ENCODE results near the gene ENDOU. TPM values are rescaled to one million over a fixed set of nuclear protein-coding genes. Genes with fewer than 3 reads are reported as not detected.

ENDOU gene
- total RNA-seq, 2 experiments from 2014 or later = 0.19 TPM; not detected in 1

DNA sequence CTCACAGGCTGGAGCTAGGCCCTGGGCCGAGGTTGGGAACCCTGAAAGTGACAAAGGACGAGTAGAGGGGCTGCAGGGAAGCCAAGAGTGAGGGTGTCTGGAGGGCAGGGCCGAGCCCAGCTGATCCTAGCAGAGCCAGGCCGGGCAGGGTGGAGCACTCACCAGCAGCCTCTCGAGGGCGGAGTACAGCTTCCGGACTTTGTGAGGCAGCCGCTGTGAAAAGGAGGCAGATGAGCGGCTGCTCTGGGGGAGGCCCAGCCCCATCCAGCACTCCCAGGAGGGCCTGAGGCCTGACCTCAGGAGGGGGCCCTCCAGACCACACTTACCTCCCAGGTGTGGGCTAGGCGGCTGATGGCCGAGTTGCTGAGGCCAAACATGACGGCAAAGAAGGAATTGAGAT lies 14.7 kb upstream of the ENDOU start:
- Histone ChIP-seq H2AFZ (ENCODE audit: low read length) (peak overlapping the region; percentile 85), H3K79me2 (ENCODE audit: insufficient read depth, low read depth, low read length) (no peaks in the 10 kb centered on the region), H4K20me1 (ENCODE audit: insufficient read depth, low read length) (no peaks in the 10 kb centered on the region), H3K4me2 (ENCODE audit: low read length) (peak overlapping the region; percentile 59), H3K4me3 (ENCODE audit: low read depth, low read length, poor library complexity, severe bottlenecking) (peak overlapping the region; percentile 5), H3K4me1 (ENCODE audit: insufficient read depth, low read length, poor library complexity, severe bottlenecking) (peaks cover 30% of the 10 kb centered on the region), H3K36me3 (ENCODE audit: insufficient read depth, low read length) (no peaks in the 10 kb centered on the region), H3K9me3 (ENCODE audit: low read length) (no peaks in the 10 kb centered on the region), H3K9me2 (ENCODE audit: insufficient read depth, low read length) (no peaks in the 10 kb centered on the region), H3K27ac (ENCODE audit: low read depth, low read length, poor library complexity, severe bottlenecking) (peak overlapping the region; percentile 44)
- no peak for TF ChIP-seq EZH2phosphoT487 (IDR thresholded peaks at IDR 0.05; ENCODE audit: borderline replicate concordance, low read depth, low read length)
- TF ChIP-seq, protein P1, sequence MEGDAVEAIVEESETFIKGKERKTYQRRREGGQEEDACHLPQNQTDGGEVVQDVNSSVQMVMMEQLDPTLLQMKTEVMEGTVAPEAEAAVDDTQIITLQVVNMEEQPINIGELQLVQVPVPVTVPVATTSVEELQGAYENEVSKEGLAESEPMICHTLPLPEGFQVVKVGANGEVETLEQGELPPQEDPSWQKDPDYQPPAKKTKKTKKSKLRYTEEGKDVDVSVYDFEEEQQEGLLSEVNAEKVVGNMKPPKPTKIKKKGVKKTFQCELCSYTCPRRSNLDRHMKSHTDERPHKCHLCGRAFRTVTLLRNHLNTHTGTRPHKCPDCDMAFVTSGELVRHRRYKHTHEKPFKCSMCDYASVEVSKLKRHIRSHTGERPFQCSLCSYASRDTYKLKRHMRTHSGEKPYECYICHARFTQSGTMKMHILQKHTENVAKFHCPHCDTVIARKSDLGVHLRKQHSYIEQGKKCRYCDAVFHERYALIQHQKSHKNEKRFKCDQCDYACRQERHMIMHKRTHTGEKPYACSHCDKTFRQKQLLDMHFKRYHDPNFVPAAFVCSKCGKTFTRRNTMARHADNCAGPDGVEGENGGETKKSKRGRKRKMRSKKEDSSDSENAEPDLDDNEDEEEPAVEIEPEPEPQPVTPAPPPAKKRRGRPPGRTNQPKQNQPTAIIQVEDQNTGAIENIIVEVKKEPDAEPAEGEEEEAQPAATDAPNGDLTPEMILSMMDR (conservative IDR thresholded peaks at IDR 0.05; ENCODE audit: low read length) = 0 out of 2 replicates have a peak, but pooled peaks have one; percentile 8
- DNase-seq (ENCODE audit: low spot score) = peak; percentile 79
- CTCF ChIA-PET (ENCODE audit: unreplicated experiment) = interaction anchor here (0.6 to 5.8 kb wide), 13 partner anchors 8 to 98 kb away, joined by 3 to 47 read pairs (median 5); partner anchors contain the start of genes ENDOU and RPAP3
- no TSS peak for BruUV-seq (replicated peaks)
- POLR2A ChIA-PET = interaction anchor here (0.6 to 5.4 kb wide), 12 partner anchors 8 to 95 kb away, joined by 3 to 44 read pairs (median 8); partner anchors contain the start of genes ENDOU and RAPGEF3
- intact Hi-C loops (cut with micrococcal nuclease; ENCODE audit: unreplicated experiment) = loop anchor here (1.0 kb wide), 1 partner anchor 25 kb away; no protein-coding TSS in a partner anchor

DNA sequence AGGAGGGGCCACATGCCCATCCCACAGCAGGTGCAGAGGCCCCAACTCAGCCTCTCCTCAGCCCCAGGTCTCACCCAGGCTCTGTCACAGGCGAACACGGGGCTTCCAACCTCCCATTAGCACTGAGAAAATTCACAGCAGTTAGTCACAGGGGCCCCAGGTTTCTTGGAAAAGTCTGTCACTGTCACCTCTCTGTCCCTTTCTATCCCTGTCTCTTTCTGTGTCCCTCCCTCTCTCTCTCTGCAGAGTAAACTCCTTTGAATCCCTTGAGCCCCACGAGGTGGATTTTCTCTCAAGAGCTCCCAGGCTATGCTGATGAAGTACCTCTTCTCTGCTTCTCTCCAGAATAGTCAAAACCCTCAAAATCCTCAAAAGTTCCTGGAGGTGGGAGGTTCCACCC lies 14.0 kb upstream of the ENDOU start:
- H3K36me3 ChIP-seq (ENCODE audit: insufficient read depth, low read length) = no peaks in the 10 kb centered on the region
- no peak overlapping the region; the same call in 1 of the 2 replicates for H3K4me2 ChIP-seq (ENCODE audit: low read length)
- no peaks in the 10 kb centered on the region for H3K9me2 ChIP-seq (ENCODE audit: insufficient read depth, low read length)
- no peaks in the 10 kb centered on the region for H4K20me1 ChIP-seq (ENCODE audit: insufficient read depth, low read length)
- peak overlapping the region; percentile 85; the same call in 1 of the 2 replicates for H2AFZ ChIP-seq (ENCODE audit: low read length)
- no peaks in the 10 kb centered on the region for H3K79me2 ChIP-seq (ENCODE audit: insufficient read depth, low read depth, low read length)
- intact Hi-C loops (cut with micrococcal nuclease; ENCODE audit: unreplicated experiment) = no loop called here
- H3K4me1 ChIP-seq (ENCODE audit: insufficient read depth, low read length, poor library complexity, severe bottlenecking) = peaks cover 30% of the 10 kb centered on the region
- ChIA-PET CTCF (ENCODE audit: unreplicated experiment) (interaction anchor here (0.6 to 5.8 kb wide), 5 partner anchors 13 to 99 kb away, joined by 3 to 47 read pairs (median 5); partner anchors contain the start of gene ENDOU), POLR2A (interaction anchor here (0.6 to 5.4 kb wide), 9 partner anchors 7 to 95 kb away, joined by 3 to 44 read pairs (median 14); partner anchors contain the start of genes ENDOU and RAPGEF3)
- BruUV-seq (replicated peaks) = no TSS peak
- no peak overlapping the region for H3K4me3 ChIP-seq (ENCODE audit: low read depth, low read length, poor library complexity, severe bottlenecking)
- TF ChIP-seq, protein P1 (conservative IDR thresholded peaks at IDR 0.05; ENCODE audit: low read length) = no peak
- TF ChIP-seq EZH2phosphoT487 (IDR thresholded peaks at IDR 0.05; ENCODE audit: borderline replicate concordance, low read depth, low read length) = no peak
- DNase-seq (ENCODE audit: low spot score) = no peak
- no peaks in the 10 kb centered on the region for H3K9me3 ChIP-seq (ENCODE audit: low read length)
- no peak overlapping the region for H3K27ac ChIP-seq (ENCODE audit: low read depth, low read length, poor library complexity, severe bottlenecking)

DNA sequence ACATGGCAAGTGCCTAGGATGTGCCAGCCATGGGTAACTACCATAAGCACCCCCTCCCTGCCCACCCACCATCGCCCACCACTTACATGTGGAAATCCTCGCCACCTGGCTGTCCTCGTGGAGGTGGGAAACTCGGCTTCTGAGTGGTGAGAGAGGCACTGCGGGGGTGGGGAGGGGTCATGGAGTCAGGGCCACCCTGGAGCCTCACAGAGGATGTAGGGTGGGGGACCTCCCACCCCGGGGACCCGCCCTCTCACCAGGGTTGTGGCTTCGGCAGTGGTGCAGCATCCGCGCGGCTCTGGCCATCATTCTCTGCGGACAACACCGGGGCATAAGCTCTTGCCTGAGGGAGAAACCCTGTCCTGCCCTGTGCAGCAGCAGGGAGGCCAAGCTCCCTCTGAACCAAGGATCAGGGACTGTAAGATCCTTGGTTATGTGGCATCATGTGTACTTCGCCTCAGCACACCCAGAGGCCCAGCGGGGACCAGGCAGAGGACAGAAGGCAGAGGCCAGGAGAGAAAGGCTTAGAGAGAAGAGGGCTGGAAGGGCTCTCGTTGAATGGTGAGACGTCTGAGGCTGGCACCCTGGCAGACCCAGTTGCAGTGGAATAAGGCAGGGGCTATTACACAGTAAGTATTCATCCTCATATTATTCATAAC lies 12.8 kb upstream of the ENDOU start:
- no peaks in the 10 kb centered on the region for H3K36me3 ChIP-seq (ENCODE audit: insufficient read depth, low read length)
- H3K4me2 ChIP-seq (ENCODE audit: low read length) = no peak overlapping the region
- no TSS peak for BruUV-seq (replicated peaks)
- no peak overlapping the region for H3K27ac ChIP-seq (ENCODE audit: low read depth, low read length, poor library complexity, severe bottlenecking)
- intact Hi-C loops (cut with micrococcal nuclease; ENCODE audit: unreplicated experiment) = no loop called here
- no peak for DNase-seq (ENCODE audit: low spot score)
- peaks cover 30% of the 10 kb centered on the region for H3K4me1 ChIP-seq (ENCODE audit: insufficient read depth, low read length, poor library complexity, severe bottlenecking)
- H3K4me3 ChIP-seq (ENCODE audit: low read depth, low read length, poor library complexity, severe bottlenecking) = no peak overlapping the region
- TF ChIP-seq, protein P1 (conservative IDR thresholded peaks at IDR 0.05; ENCODE audit: low read length) = no peak
- TF ChIP-seq EZH2phosphoT487 (IDR thresholded peaks at IDR 0.05; ENCODE audit: borderline replicate concordance, low read depth, low read length) = no peak
- POLR2A ChIA-PET = no interaction called here
- CTCF ChIA-PET (ENCODE audit: unreplicated experiment) = no interaction called here
- no peak overlapping the region for H2AFZ ChIP-seq (ENCODE audit: low read length)
- no peaks in the 10 kb centered on the region for H3K79me2 ChIP-seq (ENCODE audit: insufficient read depth, low read depth, low read length)
- H3K9me3 ChIP-seq (ENCODE audit: low read length) = no peaks in the 10 kb centered on the region
- H4K20me1 ChIP-seq (ENCODE audit: insufficient read depth, low read length) = no peaks in the 10 kb centered on the region
- no peaks in the 10 kb centered on the region for H3K9me2 ChIP-seq (ENCODE audit: insufficient read depth, low read length)
